Parathyroid adenoma (tissue), 2 donors: ENCODE measurements around the gene IL36B.

Source experiments
- H2AFZ ChIP-seq: fragments of 300-600 bp; sonication (generic); one replicate; pipeline ENCODE4 v1.7.0; 2017; ENCODE audit warnings: antibody characterized with exemption, mild to moderate bottlenecking
- H3K27ac ChIP-seq: fragments of 300-600 bp; sonication (generic); one replicate; pipeline ENCODE4 v1.7.0; 2017
- H3K27me3 ChIP-seq: fragments of 300-600 bp; sonication (generic); one replicate; pipeline ENCODE4 v1.7.0; 2017; ENCODE audit warnings: low read length; ENCODE audit not compliant: control insufficient read depth, insufficient read depth
- H3K36me3 ChIP-seq: fragments of 300-600 bp; sonication (generic); one replicate; pipeline ENCODE4 v1.7.0; 2017; ENCODE audit warnings: low read length; ENCODE audit not compliant: control insufficient read depth, insufficient read depth
- H3K4me1 ChIP-seq: fragments of 300-600 bp; sonication (generic); one replicate; pipeline ENCODE4 v1.7.0; 2017; ENCODE audit warnings: control low read depth
- H3K4me2 ChIP-seq: fragments of 300-600 bp; sonication (generic); one replicate; pipeline ENCODE4 v1.7.0; 2017; ENCODE audit warnings: low read length
- H3K4me3 ChIP-seq: fragments of 300-600 bp; sonication (generic); one replicate; pipeline ENCODE4 v1.7.0; 2017; ENCODE audit warnings: low read depth, low read length
- H3K79me2 ChIP-seq: fragments of 300-600 bp; sonication (generic); one replicate; pipeline ENCODE4 v1.7.0; 2017; ENCODE audit warnings: control low read depth
- H3K9ac ChIP-seq: fragments of 300-600 bp; sonication (generic); one replicate; pipeline ENCODE4 v1.7.0; 2017; ENCODE audit warnings: mild to moderate bottlenecking
- H3K9me3 ChIP-seq: fragments of 300-600 bp; sonication (generic); one replicate; pipeline ENCODE4 v1.7.0; 2017; ENCODE audit warnings: low read length; ENCODE audit not compliant: control insufficient read depth
- CTCF ChIP-seq: fragments of 300-600 bp; sonication (generic); IDR thresholded peaks from one replicate; pipeline ENCODE4 v1.7.0; 2017; ENCODE audit warnings: antibody characterized with exemption, mild to moderate bottlenecking
- donor health status: primary hyperparathyroidism.

IL36B gene

GRCh38 chr2:113039158-113039557 is 13.5 kb downstream of the IL36B start:
- H3K36me3 ChIP-seq: no peaks in the 10 kb centered on the region
- H2AFZ ChIP-seq: no peak overlapping the region
- H3K9me3 ChIP-seq: no peaks in the 10 kb centered on the region
- H3K4me1 ChIP-seq: no peaks in the 10 kb centered on the region
- no peaks in the 10 kb centered on the region for H3K79me2 ChIP-seq
- no peak overlapping the region for H3K4me3 ChIP-seq
- H3K27ac ChIP-seq: no peak overlapping the region
- H3K9ac ChIP-seq: no peak overlapping the region
- H3K27me3 ChIP-seq: no peaks in the 10 kb centered on the region
- no peak for TF ChIP-seq CTCF
- H3K4me2 ChIP-seq: no peak overlapping the region

DNA sequence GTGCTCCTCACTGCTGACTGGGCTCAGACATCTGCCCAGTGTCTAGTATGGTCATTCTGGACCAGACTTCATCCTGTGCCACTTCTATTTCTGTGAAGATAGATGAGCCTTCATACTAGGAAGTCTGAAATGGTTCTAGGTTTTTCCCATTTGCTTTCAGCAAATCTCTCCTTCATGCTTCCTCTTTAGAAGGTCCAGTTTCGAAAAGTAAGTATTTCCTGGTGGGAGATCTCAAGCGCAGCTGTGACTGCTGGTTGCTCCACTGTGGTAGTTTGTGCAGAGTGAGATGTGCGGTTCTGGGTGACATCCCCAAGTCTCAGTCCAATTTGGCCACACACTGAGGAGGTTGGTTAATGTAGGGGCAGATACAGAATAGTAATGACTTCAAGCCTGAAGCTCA is 14.4 kb downstream of the IL36B start:
- Histone ChIP-seq H3K79me2 (no peaks in the 10 kb centered on the region), H3K4me3 (no peak overlapping the region), H3K4me2 (no peak overlapping the region), H3K4me1 (no peaks in the 10 kb centered on the region), H2AFZ (no peak overlapping the region), H3K27ac (no peak overlapping the region), H3K9ac (no peak overlapping the region), H3K9me3 (no peaks in the 10 kb centered on the region), H3K36me3 (no peaks in the 10 kb centered on the region), H3K27me3 (no peaks in the 10 kb centered on the region)
- TF ChIP-seq CTCF: no peak

DNA sequence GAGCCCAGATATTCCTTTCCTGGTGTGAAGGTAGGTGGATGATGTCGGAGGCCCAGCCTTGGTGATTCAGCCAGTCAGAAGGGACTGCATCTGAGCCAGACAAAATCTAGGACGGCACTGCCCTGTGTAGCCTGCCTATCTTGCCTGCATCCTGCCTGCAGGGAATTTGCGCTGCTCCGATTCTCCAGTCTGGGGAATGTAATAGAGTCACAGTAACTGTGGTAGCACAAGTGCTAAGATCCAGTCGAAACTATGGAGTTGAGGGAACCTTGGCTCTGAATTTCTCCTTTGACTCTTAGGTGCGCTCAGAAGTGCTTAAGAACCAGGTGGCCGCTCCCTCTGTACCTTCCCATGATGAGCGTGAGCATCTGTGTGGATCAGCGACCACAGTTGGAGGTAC is 15.9 kb downstream of the IL36B start:
- TF ChIP-seq CTCF: no peak
- H2AFZ ChIP-seq: no peak overlapping the region
- no peaks in the 10 kb centered on the region for H3K27me3 ChIP-seq
- no peaks in the 10 kb centered on the region for H3K9me3 ChIP-seq
- no peaks in the 10 kb centered on the region for H3K4me1 ChIP-seq
- no peaks in the 10 kb centered on the region for H3K36me3 ChIP-seq
- H3K4me2 ChIP-seq: no peak overlapping the region
- H3K9ac ChIP-seq: no peak overlapping the region
- H3K27ac ChIP-seq: no peak overlapping the region
- H3K79me2 ChIP-seq: no peaks in the 10 kb centered on the region
- H3K4me3 ChIP-seq: no peak overlapping the region

- H3K27ac ChIP-seq: no peak overlapping the region
- no peak overlapping the region for H3K9ac ChIP-seq
- H3K4me1 ChIP-seq: no peaks in the 10 kb centered on the region
- no peaks in the 10 kb centered on the region for H3K79me2 ChIP-seq
- H3K36me3 ChIP-seq: no peaks in the 10 kb centered on the region
- H3K4me3 ChIP-seq: no peak overlapping the region
- no peaks in the 10 kb centered on the region for H3K9me3 ChIP-seq
- no peak for TF ChIP-seq CTCF
- no peak overlapping the region for H2AFZ ChIP-seq
- no peaks in the 10 kb centered on the region for H3K27me3 ChIP-seq
- H3K4me2 ChIP-seq: no peak overlapping the region
Observed at GRCh38 chr2:113034016-113034415, 18.7 kb downstream of the IL36B start.

DNA sequence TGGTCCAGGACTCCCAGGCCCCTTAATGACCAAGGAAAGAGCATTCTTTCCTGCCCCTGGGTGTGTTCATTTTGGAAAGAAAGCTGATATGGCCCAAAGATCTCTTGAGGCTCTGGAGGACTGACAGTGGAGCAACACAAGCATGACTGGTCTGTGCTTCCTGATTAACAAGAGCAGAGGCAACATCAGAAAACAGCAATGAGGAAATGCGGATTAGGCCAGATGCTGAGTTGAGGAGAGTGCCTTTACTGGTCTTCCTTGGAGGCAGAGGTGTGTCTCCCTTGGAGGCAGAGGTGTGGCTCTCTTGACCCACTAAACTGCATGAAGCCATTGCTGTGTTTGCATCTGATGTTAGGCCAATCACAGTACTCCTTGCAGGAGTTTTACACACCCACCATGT is 19.9 kb downstream of the IL36B start:
- H3K27ac ChIP-seq: no peak overlapping the region
- TF ChIP-seq CTCF: no peak
- H3K36me3 ChIP-seq: no peaks in the 10 kb centered on the region
- no peaks in the 10 kb centered on the region for H3K79me2 ChIP-seq
- no peaks in the 10 kb centered on the region for H3K4me1 ChIP-seq
- H3K9me3 ChIP-seq: no peaks in the 10 kb centered on the region
- H3K27me3 ChIP-seq: no peaks in the 10 kb centered on the region
- no peak overlapping the region for H2AFZ ChIP-seq
- no peak overlapping the region for H3K4me2 ChIP-seq
- no peak overlapping the region for H3K9ac ChIP-seq
- H3K4me3 ChIP-seq: no peak overlapping the region
